Stomach smooth muscle (tissue), 2 donors: ENCODE results near the gene TEX54.
A peak's percentile ranks its signal among the peaks of the same experiment; 100 is the strongest.
"Not testable (repeated sequence)": the region's sequence is repeated elsewhere in the genome, so short reads cannot be mapped to it uniquely, and the experiment has no call there.

Source experiments
- H3K27ac ChIP-seq: one replicate; pipeline ENCODE4 v1.7.0; 2013; ENCODE audit warnings: mild to moderate bottlenecking, low read length, inconsistent platforms
- H3K27me3 ChIP-seq, 2 donors: one replicate each; pipeline ENCODE4 v1.7.0; 2013; ENCODE audit warnings: low read length in 2 of 2; ENCODE audit not compliant: insufficient read depth in 2 of 2, control insufficient read depth in 1 of 2
- H3K36me3 ChIP-seq, 2 donors: one replicate each; pipeline ENCODE4 v1.7.0; 2013; ENCODE audit warnings: low read length in 2 of 2; ENCODE audit not compliant: control insufficient read depth in 2 of 2, insufficient read depth in 2 of 2
- H3K4me1 ChIP-seq: one replicate; pipeline ENCODE4 v1.7.0; 2013; ENCODE audit warnings: low read length; ENCODE audit not compliant: control insufficient read depth, insufficient read depth
- H3K4me3 ChIP-seq, 2 donors: one replicate each; pipeline ENCODE4 v1.7.0; 2013; ENCODE audit warnings: low read length in 2 of 2
- H3K9ac ChIP-seq, 2 donors: one replicate each; pipeline ENCODE4 v1.7.0; 2013; ENCODE audit warnings: low read length in 2 of 2, mild to moderate bottlenecking in 1 of 2
- H3K9me3 ChIP-seq, 2 donors: one replicate each; pipeline ENCODE4 v1.7.0; 2013; ENCODE audit warnings: low read length in 2 of 2; ENCODE audit not compliant: control insufficient read depth in 2 of 2
- donor health status: healthy.
- donor health status: Pancreatic carcinoma.

The TEX54 gene

DNA sequence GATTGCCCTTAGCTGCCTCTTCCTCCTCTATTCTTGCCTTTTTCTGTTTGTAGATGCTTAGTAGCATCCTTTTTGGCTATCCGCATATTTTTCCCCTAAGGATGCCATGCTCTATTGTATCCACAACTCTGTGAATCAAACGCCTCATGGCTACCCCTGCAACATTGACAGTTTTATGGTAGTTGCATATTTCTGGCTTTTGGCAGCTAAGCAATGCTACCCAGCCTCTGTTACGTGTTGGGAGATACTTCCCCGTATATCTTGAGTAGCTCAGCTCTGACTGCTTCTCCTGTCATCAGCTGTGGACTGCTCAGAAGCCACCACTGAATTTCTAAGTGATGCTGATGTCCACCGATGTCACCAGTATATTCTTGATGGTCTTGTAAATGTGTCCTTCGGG lies 33.0 kb upstream of the TEX54 start:
- H3K9me3 ChIP-seq = no peaks in the 10 kb centered on the region
- H3K36me3 ChIP-seq = no peaks in the 10 kb centered on the region
- no peaks in the 10 kb centered on the region for H3K27me3 ChIP-seq
- no peaks in the 10 kb centered on the region for H3K4me1 ChIP-seq
- no peak overlapping the region for H3K4me3 ChIP-seq
- no peak overlapping the region for H3K9ac ChIP-seq
- H3K27ac ChIP-seq = no peak overlapping the region

DNA sequence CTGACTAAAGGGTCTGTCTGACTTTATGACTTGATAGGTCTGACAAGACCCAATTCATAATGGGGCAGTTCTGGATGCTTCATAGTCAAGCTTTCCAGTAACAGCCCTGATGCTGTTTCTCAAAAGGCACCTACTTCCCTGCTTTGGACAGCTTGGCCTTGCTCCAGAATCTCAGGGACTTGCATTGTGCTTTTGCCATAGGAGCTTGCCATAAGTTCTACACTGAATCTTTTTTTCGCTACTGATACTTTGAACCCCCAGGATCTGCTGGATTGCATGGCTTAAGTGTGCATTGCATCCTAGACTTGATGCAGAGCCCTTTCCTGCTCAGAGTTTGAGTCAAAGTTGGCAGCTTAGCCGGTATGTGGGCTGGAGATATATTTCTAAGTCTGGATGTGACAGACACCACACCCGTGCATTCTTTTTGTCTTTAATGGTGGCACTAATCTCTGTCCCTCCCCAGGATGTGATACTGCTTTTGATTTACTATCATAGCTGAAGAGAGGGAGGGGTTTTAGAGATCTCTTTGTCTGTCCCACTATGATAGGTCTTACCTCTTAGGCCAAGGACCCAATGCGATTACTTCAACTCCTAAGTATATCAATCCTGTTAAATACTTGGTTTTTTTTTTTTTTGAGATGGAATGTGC lies 31.2 kb upstream of the TEX54 start:
- no peaks in the 10 kb centered on the region for H3K4me1 ChIP-seq
- H3K27ac ChIP-seq = no peak overlapping the region
- no peak overlapping the region for H3K9ac ChIP-seq
- H3K4me3 ChIP-seq = no peak overlapping the region
- H3K9me3 ChIP-seq = no peaks in the 10 kb centered on the region
- H3K27me3 ChIP-seq = no peaks in the 10 kb centered on the region
- no peaks in the 10 kb centered on the region for H3K36me3 ChIP-seq

DNA sequence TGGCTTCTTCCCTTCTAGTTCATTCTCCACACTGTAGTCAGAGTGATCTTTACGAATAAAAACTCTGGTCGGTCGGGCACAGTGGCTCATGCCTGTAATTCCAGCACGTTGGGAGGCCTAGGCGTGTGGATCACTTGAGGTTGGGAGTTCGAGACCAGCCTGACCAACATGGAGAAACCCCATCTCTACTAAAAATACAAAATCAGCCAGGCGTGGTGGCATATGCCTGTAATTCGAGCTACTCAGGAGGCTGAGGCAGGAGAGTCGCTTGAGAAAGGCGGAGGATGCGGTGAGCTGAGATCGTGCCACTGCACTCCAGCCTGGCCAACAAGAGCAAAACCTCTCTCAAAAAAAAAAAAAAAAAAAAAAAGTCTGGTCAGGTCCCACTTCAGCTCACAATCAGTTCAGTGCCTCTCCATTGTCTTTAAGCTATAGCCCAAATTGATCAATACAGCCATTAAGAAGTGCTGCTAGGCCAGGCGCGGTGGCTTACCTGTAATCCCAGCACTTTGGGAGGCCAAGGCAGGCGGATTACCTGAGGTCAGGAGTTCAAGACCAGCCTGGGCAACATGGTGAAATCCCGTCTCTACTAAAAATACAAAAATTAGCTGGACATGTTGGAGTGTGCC lies 29.0 kb upstream of the TEX54 start:
- H3K9me3 ChIP-seq, H3K4me3 ChIP-seq, H3K9ac ChIP-seq, H3K27me3 ChIP-seq, H3K36me3 ChIP-seq, H3K27ac ChIP-seq, H3K4me1 ChIP-seq: not testable (repeated sequence)

DNA sequence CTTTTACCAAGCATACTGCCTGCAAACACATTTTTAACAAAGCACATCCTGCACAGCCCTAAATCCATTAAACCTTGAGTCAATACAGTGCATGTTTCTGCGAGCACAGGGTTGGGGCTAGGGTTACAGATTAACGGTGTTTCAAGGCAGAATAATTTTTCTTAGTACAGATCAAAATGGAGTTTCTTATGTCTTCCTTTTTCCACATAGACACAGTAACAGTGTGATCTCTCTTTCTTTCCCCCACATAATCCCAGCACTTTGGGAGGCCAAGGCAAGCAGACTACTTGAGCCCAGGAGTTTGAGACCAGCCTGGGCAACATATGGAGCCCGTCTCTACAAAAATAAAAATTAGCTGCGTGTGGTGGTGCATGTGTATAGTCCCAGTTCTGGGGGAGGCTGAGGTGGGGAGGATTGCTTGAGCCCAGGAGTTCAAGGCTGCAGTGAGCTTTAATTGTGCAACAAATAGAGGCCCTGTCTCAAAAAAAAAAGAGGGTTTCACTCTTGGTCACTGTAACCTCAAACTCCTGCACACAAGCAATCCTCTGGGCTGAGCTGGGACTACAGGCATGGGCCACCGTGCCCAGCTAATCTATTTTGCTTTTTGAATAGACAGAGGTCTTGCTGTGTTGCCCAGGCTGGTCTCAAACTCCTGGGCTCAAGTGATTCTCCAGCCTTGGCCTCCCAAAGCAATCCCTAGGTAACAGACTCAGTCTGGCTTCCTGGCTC lies 28.4 kb upstream of the TEX54 start:
- H3K4me1 ChIP-seq = peaks cover 6% of the 10 kb centered on the region
- no peak overlapping the region for H3K9ac ChIP-seq
- no peaks in the 10 kb centered on the region for H3K36me3 ChIP-seq
- no peaks in the 10 kb centered on the region for H3K27me3 ChIP-seq
- no peak overlapping the region for H3K4me3 ChIP-seq
- no peak overlapping the region for H3K27ac ChIP-seq
- H3K9me3 ChIP-seq = no peaks in the 10 kb centered on the region

DNA sequence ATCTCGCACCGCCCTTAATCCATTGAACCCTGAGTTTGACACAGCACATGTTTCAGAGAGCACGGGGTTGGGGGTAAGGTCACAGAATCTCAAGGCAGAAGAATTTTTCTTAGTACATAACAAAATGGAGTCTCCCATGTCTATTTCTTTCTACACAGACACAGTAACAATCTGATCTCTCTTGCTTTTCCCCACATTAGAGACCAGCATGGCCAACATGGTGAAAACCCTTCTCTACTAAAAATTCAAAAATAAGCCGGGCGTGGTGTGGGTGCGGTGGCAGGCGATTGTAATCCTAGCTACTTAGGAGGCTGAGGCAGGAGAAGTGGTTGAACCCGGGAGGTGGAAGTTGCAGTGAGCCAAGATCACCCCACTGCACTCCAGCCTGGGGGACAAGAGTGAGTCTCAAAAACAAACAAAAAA lies 26.7 kb upstream of the TEX54 start:
- not testable (repeated sequence) for H3K9ac ChIP-seq, H3K9me3 ChIP-seq, H3K4me3 ChIP-seq, H3K27me3 ChIP-seq, H3K36me3 ChIP-seq, H3K27ac ChIP-seq
- H3K4me1 ChIP-seq = peaks cover 19% of the 10 kb centered on the region

DNA sequence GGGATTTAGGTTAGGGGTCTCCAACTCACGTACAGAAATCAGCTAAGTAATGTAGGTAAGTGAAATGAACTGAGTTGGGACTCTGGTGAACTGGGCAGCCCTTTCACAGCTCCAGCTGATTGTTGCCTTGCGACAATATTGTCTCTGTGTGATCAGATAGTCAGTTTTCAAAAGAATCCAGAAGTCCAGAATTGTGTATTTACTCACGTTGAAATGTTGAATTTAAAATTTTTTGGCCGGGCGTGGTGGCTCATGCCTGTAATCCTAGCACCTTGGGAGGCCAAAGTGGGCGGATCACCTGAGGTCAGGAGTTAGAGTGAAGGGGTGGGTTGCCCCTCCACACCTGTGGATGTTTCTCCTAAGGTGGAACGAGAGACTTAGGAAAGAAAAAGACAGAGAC lies 25.6 kb upstream of the TEX54 start:
- no peak overlapping the region for H3K9ac ChIP-seq
- no peaks in the 10 kb centered on the region for H3K9me3 ChIP-seq

DNA sequence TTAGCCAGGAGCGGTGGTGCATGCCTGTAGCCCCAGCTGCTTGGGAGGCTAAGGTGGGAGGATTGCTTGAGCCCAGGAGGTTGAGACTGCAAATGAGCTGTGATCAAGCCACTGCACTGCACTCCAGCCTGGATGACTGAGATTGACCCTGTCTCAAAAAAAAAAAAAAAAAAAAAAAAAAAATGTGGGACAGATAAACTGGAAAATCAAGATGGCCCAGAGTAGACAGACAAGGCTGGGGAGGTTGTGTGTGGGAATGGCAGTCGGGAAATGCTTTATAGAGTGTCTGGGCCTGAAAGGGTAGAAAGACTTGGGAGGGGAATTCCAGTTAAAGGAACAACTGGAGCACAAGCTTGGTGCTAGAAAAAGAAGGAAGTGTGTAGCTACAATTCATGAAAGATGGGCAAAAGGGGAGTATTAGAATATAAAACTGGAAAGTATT lies 24.9 kb upstream of the TEX54 start:
- H3K4me3 ChIP-seq = no peak overlapping the region
- H3K9me3 ChIP-seq = no peaks in the 10 kb centered on the region
- no peak overlapping the region for H3K9ac ChIP-seq
- H3K4me1 ChIP-seq = peaks cover 29% of the 10 kb centered on the region
- H3K27ac ChIP-seq = no peak overlapping the region
- peaks cover 19 to 21% of the 10 kb centered on the region in 2 donors for H3K36me3 ChIP-seq
- H3K27me3 ChIP-seq = no peaks in the 10 kb centered on the region

More for the DNA sequence above, 25.6 kb upstream of the TEX54 start:
- Histone ChIP-seq H3K4me3 (no peak overlapping the region), H3K27me3 (no peaks in the 10 kb centered on the region), H3K4me1 (peaks cover 29% of the 10 kb centered on the region), H3K36me3 (peaks cover 13 to 14% of the 10 kb centered on the region in 2 donors), H3K27ac (no peak overlapping the region)

DNA sequence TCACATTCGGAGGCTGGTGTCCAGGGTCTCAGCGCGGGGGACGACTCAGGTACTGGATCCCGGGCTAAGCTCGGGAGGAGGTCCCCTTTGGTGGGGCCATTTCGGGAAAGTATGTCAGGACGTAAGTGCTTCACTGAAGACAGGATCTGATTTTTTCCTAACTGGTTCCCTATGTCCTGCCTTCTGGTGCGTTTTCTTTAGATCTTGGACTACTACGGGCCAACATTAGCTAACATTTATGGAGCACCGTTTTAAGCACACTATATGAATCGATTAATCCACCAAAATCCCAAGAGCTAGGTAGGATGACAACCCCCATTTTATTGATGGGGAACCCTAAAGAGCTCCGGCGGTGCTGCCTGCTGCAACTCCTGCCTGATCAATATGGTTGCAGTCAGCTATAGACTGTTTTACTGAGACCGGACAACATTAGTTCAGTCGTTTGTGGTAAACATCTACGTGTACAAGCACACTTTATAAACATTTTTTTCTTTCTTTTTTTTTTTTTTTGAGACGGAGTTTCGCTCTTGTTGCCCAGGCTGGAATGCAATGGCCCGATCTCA lies 23.8 kb upstream of the TEX54 start:
- H3K9me3 ChIP-seq = no peaks in the 10 kb centered on the region
- H3K9ac ChIP-seq = peak overlapping the region; percentile 74 to 85
- no peaks in the 10 kb centered on the region for H3K27me3 ChIP-seq
- peaks cover 30 to 32% of the 10 kb centered on the region in 2 donors for H3K36me3 ChIP-seq
- peak overlapping the region; percentile 85 for H3K27ac ChIP-seq
- peaks cover 29% of the 10 kb centered on the region for H3K4me1 ChIP-seq
- peak overlapping the region; percentile 85 to 99 for H3K4me3 ChIP-seq

DNA sequence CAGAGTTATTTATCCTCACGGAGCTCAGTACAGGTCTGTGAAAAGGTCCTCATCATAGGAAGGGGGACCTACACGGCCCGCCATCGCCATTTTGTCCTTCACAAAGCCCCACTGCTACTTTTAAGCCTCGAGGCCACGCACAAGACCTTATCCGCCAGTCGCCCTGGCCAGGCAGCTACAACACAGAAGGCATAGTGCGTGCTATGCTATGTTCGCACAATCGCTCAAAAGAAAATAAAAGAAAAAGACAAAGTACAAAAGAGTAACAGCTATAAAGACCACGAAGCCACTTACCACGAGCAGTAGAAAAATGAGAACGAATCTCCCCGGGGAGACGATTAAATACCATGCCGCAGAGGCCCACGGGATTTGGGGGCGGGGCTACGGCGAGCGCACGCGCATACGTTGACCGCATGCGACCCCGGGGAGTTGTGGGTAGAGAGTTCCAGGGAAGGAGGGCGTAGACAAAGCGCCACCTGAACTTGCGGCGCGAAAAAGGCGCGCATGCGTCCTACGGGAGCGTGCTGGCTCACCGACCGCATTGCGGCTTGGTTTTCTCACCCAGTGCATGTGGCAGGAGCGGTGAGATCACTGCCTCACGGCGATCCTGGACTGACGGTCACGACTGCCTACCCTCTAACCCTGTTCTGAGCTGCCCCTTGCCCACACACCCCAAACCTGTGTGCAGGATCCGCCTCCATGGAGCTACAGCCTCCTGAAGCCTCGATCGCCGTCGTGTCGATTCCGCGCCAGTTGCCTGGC lies 23.1 kb upstream of the TEX54 start:
- H3K4me1 ChIP-seq = peaks cover 29% of the 10 kb centered on the region
- H3K4me3 ChIP-seq = peak overlapping the region; percentile 89 to 99
- peaks cover 31 to 33% of the 10 kb centered on the region in 2 donors for H3K36me3 ChIP-seq
- peak overlapping the region; percentile 79 to 92 for H3K9ac ChIP-seq
- H3K9me3 ChIP-seq = no peaks in the 10 kb centered on the region
- no peaks in the 10 kb centered on the region for H3K27me3 ChIP-seq
- H3K27ac ChIP-seq = peak overlapping the region; percentile 85

DNA sequence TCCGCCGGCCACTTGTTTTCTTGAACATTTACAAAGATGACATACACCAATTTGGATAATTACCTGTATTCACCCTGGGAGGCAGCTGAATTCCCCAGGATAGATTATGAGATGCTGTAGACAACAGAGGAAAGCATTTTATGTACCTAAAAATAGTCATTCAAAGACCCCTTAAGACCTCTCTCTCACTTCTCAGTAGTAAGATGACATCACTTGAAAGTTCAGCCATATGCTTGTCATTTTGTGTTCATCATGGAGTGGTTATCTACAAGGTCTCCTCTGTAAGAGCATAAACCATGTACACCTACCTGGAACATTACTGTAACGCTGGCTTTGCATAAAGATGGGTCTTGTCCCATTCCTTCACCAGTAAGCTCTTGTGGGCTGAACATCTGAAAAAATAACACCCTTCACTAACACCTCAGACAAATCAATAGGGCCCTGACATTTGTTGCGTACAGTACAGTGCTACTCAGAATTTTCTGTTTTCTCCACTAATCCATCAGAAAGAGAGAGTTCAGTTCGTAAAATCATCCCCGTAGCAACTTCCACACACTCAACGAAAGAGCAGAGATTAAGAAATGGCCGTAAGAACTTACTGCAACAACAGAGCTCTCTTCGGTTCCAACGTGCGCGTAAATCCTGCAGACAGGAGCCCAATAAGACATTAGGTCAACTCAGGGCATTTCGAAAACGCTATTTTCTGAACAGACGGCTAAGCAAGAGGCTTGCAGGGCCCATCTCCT lies 22.4 kb upstream of the TEX54 start:
- Histone ChIP-seq H3K4me1 (peaks cover 29% of the 10 kb centered on the region), H3K9ac (peak overlapping the region; percentile 79 to 92), H3K4me3 (peak overlapping the region; percentile 89 to 99), H3K27ac (peak overlapping the region; percentile 85), H3K36me3 (peaks cover 31 to 33% of the 10 kb centered on the region in 2 donors), H3K27me3 (no peaks in the 10 kb centered on the region), H3K9me3 (no peaks in the 10 kb centered on the region)
